ENCODE measurements around the gene TIMM13.

DNA sequence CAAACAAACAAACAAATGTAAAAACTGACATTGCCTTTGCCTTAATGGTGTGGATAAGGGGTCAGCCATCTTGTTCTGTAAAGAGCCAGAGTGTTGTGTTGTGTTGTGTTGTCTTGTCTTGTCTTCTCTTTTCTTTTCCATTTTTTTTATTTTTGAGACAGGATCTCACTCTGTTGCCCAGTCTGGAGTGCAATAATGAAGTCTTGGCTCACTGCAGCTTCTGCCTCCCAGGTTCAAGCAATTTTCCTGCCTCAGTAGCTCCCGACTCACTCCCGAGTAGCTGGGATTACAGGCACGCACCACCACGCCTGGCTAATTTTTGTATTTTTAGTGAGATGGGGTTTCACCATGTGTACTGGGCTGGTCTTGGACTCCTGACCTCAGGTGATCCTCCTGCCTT, 27.8 kb downstream of the TIMM13 start:
- TF ChIP-seq, protein P1, sequence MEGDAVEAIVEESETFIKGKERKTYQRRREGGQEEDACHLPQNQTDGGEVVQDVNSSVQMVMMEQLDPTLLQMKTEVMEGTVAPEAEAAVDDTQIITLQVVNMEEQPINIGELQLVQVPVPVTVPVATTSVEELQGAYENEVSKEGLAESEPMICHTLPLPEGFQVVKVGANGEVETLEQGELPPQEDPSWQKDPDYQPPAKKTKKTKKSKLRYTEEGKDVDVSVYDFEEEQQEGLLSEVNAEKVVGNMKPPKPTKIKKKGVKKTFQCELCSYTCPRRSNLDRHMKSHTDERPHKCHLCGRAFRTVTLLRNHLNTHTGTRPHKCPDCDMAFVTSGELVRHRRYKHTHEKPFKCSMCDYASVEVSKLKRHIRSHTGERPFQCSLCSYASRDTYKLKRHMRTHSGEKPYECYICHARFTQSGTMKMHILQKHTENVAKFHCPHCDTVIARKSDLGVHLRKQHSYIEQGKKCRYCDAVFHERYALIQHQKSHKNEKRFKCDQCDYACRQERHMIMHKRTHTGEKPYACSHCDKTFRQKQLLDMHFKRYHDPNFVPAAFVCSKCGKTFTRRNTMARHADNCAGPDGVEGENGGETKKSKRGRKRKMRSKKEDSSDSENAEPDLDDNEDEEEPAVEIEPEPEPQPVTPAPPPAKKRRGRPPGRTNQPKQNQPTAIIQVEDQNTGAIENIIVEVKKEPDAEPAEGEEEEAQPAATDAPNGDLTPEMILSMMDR (IDR thresholded peaks at IDR 0.05 in 4 of 5, conservative IDR thresholded peaks at IDR 0.05 in 1 of 5), result no peak
- TF ChIP-seq POLR2A (IDR thresholded peaks at IDR 0.05), result no peak
